GM12892 (cell line): Measurements from ENCODE around the gene BASP1.
A peak's percentile ranks its signal among the peaks of the same experiment; 100 is the strongest.

Source experiments
- DNase-seq: peaks from one replicate; pipeline ENCODE4 v3.0.0; 2011; ENCODE audit not compliant: insufficient read length
- FAIRE-seq: peaks from 2 replicates; lab custom pipeline; 2011; peaks lifted over from hg19 to GRCh38; lab: Jason Lieb, UNC
- POLR2A ChIP-seq: IDR thresholded peaks from 2 replicates; pipeline ENCODE4 v1.6.1; 2011; ENCODE audit warnings: low read depth, low read length, control low read depth
- POLR2AphosphoS5 ChIP-seq: IDR thresholded peaks from 2 replicates; pipeline ENCODE4 v1.6.1; 2011; ENCODE audit warnings: low read depth, low read length, control low read depth
- TAF1 ChIP-seq: IDR thresholded peaks from 2 replicates; pipeline ENCODE4 v1.6.1; 2011; ENCODE audit warnings: low read depth, mild to moderate bottlenecking, control low read depth, low read length, borderline replicate concordance

BASP1 gene

DNA sequence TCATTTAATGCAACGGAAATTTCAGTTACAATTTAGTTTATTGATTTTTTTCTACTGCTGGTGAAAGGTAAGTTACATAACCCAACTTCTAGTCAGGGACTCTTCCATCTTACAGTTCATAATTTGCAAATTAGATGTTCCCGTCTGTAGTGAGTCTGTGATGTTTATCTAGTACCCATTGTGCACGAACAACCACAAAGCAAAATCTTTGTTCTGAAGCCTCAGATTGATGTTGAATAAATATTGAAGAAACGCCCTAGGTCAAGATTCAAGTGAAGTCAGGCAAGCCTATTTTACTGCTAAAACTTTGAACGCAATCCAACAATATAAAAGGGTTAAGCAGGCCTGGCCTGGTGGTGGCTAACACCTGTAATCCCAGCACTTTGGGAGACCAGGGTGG is 43.1 kb downstream of the BASP1 start:
- FAIRE-seq = no peak
- TF ChIP-seq TAF1 (no peak), POLR2AphosphoS5 (no peak), POLR2A (no peak)

GRCh38 chr5:17261075-17261474 is 43.6 kb downstream of the BASP1 start:
- no peak for TF ChIP-seq POLR2AphosphoS5
- TF ChIP-seq TAF1 = no peak
- TF ChIP-seq POLR2A = no peak
- DNase-seq = no peak
- no peak for FAIRE-seq

More for the DNA sequence above, 43.1 kb downstream of the BASP1 start:
- DNase-seq = no peak

DNA sequence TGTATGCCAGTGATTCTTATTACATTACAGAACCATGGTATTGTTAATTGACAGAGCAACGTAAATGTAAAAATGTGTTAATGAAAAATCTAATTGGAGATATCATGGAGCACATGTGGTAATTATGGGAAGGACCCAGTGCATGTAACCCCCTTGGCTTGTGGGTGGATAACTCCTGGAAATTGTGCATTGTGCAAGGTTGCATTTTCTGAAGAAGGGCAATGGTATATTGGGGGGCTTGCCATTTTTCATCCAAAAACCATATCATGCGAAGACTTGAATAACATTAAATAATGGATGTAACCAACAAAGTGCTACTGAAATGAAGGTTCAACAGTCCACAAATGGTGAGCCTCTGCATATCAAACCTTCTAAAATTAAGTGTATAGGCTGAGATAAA is 47.6 kb downstream of the BASP1 start:
- DNase-seq (no peak), FAIRE-seq (no peak)
- TF ChIP-seq POLR2A (no peak), POLR2AphosphoS5 (no peak), TAF1 (no peak)

DNA sequence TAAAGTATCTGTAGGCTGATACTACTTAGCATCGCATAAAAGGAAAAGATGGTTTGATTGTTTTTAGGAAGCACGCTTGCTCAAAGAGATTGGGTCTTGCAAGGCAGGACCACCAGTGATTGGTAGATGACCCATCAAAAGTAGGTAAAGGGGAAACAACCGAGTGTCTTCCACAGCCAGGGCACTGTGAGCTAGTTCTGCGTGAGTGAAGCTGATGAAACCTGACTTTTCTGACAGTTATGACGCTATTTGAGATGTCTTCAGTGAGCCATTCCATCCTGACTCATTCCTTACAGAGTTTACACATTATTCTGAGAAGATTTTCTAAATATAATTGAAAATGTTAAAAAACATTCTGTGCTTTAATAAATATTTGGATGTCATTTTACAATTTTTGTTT is 49.7 kb downstream of the BASP1 start:
- DNase-seq (no peak), FAIRE-seq (peak; percentile 84)
- no peak for TF ChIP-seq POLR2A
- TF ChIP-seq POLR2AphosphoS5 = 0 out of 2 replicates have a peak, but pooled peaks have one; percentile 19

DNA sequence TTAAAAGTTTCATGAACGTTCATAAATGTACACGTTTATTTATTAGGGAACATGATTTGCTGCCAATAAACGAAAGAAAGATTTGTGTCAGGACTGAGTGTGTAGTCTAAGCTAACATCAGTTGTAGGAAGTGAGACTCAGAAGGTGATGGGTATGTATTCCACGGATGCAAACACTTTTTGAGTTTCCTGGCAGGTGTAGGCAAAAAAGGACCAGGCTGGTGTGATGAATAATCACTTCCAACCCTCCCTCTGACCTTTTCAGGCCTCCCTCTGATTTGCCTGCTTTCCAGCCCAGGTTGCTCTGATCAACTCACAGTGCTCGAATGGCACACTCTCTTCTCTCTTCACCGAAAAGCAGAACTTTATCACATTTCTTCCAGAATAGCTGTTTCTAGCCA is 51.8 kb downstream of the BASP1 start:
- DNase-seq (no peak), FAIRE-seq (peak; percentile 65)
- no peak for TF ChIP-seq POLR2A
- no peak for TF ChIP-seq TAF1
- TF ChIP-seq POLR2AphosphoS5 = no peak

- TF ChIP-seq POLR2AphosphoS5 = no peak
- TF ChIP-seq POLR2A = no peak
- no peak for TF ChIP-seq TAF1
- FAIRE-seq (no peak), DNase-seq (no peak)
Measured at GRCh38 chr5:17272111-17272510, 54.7 kb downstream of the BASP1 start.

DNA sequence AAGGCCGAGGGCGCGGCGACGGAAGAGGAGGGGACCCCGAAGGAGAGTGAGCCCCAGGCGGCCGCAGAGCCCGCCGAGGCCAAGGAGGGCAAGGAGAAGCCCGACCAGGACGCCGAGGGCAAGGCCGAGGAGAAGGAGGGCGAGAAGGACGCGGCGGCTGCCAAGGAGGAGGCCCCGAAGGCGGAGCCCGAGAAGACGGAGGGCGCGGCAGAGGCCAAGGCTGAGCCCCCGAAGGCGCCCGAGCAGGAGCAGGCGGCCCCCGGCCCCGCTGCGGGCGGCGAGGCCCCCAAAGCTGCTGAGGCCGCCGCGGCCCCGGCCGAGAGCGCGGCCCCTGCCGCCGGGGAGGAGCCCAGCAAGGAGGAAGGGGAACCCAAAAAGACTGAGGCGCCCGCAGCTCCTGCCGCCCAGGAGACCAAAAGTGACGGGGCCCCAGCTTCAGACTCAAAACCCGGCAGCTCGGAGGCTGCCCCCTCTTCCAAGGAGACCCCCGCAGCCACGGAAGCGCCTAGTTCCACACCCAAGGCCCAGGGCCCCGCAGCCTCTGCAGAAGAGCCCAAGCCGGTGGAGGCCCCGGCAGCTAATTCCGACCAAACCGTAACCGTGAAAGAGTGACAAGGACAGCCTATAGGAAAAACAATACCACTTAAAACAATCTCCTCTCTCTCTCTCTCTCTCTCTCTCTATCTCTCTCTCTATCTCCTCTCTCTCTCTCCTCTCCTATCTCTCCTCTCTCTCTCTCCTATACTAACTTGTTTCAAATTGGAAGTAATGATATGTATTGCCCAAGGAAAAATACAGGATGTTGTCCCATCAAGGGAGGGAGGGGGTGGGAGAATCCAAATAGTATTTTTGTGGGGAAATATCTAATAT is 58.1 kb downstream of the BASP1 start:
- TF ChIP-seq POLR2A (no peak), POLR2AphosphoS5 (no peak), TAF1 (no peak)
- no peak for DNase-seq
- FAIRE-seq = no peak

GRCh38 chr5:17276445-17276844 is 59.0 kb downstream of the BASP1 start:
- TF ChIP-seq TAF1 (no peak), POLR2AphosphoS5 (no peak), POLR2A (no peak)
- DNase-seq (no peak), FAIRE-seq (peak; percentile 64)

DNA sequence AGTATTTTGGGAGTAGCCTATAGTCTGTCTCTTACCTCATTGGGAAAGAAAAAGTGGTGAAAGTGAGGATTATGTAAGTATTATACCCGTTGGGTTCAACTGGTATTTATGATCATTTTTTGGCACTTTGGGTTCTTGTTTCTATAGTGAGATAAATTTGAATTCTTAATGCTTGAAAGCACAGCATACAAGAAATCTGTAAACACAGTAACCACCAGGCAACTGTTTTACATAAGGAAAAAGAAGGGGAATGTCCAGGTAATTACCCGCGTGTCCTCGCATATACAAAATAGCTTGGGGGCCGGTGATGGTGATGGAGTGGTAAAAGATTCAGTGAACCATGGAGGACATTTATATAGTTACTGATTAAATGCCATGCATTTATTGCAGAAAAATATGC is 60.5 kb downstream of the BASP1 start:
- TF ChIP-seq POLR2AphosphoS5 (no peak), POLR2A (no peak), TAF1 (no peak)
- DNase-seq = no peak
- FAIRE-seq = no peak

- no peak for TF ChIP-seq POLR2A
- FAIRE-seq (no peak), DNase-seq (no peak)
Measured at GRCh38 chr5:17278931-17279330, 61.5 kb downstream of the BASP1 start.

DNA sequence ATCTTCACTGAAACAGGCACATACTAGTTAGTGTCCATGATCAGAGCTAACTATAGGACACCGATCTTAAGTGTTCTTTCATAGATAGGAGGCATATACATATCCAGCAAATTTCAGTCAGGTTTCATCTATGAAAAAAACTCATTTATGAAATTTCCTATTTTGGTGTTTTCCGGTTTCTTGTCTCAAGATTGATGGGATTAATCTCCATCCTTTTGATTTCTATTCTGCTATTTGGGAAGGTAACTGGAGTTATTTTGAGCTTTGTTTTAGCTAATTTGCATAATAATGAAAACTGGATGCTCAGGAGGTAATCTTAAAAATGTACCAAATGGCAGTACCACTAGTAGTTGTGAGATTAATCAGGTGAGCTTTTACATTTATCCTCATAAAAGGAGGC is 62.1 kb downstream of the BASP1 start:
- DNase-seq (no peak), FAIRE-seq (peak; percentile 30)
- TF ChIP-seq POLR2AphosphoS5 = no peak

- FAIRE-seq = peak; percentile 97
- TF ChIP-seq POLR2AphosphoS5 (no peak), TAF1 (no peak), POLR2A (no peak)
- DNase-seq = peak; percentile 25
Measured at GRCh38 chr5:17282283-17283120, 65.1 kb downstream of the BASP1 start.

DNA sequence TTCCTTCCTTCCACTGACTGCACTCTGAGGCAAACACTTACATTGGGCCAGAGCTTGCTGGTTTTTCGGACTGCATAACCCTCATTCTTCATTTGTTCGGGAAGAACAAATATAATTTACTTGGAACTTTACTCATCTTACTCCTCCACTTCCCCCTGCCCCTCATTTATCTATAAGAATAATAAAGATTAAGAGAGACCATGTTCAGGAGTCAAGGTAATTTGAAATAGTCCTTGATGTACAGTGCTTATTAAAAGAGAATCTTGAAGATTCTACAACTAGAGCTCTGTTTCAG is 65.6 kb downstream of the BASP1 start:
- DNase-seq = no peak
- TF ChIP-seq POLR2A (no peak), POLR2AphosphoS5 (no peak), TAF1 (no peak)
- no peak for FAIRE-seq
